Suppressor macrophage treated with lipopolysaccharide for 1 hour (primary cell): ENCODE results near the gene MYH7.

Source experiments
- DNase-seq, 3 donors: peaks; one replicate each; pipeline ENCODE4 v3.0.0-alpha.2; 2020 to 2022

Gene MYH7

DNA sequence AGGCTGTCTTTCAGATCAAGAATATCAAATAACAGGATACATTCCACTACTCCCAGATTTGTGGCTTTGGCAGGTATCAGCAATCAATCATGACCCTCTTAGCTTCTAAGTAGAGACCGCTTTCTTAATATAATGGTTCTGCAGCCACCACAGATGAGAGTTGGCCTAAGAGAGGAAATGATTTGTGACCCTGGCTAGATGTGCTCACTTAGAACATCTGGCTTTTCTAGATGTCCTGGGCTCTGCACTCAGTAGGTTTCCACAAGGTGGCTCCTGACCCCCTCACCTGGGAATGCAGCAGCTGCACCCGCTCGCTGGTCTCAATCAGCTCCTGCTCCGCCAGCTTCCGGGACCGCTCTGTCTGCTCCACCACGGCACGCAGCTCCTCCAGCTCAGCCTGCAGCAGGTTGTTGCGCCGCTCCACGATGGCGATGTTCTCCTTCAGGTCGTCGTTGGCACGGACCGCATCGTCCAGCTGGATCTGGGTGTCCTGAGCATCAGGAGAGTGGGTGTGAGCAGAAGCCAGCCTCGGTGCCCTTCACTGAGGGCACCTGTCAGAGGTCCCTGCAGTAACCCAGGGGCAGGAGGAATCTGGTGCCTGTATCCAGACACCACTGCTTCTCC lies 49.7 kb downstream of the MYH7 start:
- DNase-seq: no peak

- no peak for DNase-seq
Measured at GRCh38 chr14:23385244-23385641, 50.2 kb downstream of the MYH7 start.

- DNase-seq: no peak
Measured at GRCh38 chr14:23384364-23385080, 50.9 kb downstream of the MYH7 start.

- DNase-seq: no peak
Measured at GRCh38 chr14:23382731-23383440, 52.6 kb downstream of the MYH7 start.

DNA sequence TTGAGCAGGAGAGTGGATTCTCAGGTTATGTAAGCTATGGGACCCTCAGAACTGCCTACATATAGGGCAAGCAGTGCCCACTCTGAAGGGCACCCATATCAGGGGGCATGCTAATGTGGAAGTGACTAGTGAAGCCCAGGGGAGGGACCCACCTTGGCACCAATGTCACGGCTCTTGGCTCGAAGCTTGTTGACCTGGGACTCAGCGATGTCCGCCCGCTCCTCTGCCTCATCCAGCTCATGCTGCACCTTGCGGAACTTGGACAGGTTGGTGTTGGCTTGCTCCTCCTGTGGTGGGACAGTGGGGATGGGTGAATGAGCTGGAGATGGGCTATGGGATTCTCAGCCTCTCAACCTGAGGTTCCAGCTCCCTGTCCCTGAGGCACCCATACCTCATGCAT lies 53.2 kb downstream of the MYH7 start:
- no peak for DNase-seq

DNA sequence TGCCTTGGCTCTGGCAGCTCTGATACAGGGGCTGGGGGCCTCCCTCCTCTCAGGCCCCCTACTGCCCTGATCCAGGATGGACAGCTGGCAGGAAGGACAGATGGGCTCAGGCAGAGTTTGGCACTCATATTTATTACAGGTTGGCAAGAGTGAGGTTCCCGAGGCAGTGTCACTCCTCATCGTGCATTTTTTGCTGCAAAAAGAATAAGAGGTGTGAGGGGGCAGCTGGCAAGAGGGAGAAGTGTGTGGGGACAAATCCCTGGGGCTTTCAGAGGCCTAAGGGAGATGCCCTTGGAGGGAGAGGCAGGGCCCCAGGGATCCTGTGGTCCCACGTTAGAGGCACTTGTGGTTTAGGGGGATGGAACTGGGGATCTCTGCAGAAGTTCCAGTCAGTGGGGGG lies 53.6 kb downstream of the MYH7 start:
- no peak for DNase-seq

GRCh38 chr14:23380976-23381375 lies 54.5 kb downstream of the MYH7 start:
- no peak for DNase-seq

- DNase-seq: no peak
Measured at GRCh38 chr14:23380197-23380914, 55.1 kb downstream of the MYH7 start.

GRCh38 chr14:23379366-23380196 lies 55.9 kb downstream of the MYH7 start:
- DNase-seq: peak; percentile 53 to 79 (median 64)

- DNase-seq: no peak
Measured at GRCh38 chr14:23378612-23379220, 56.7 kb downstream of the MYH7 start.

GRCh38 chr14:23377573-23378563 lies 57.6 kb downstream of the MYH7 start:
- no peak for DNase-seq

GRCh38 chr14:23377198-23377550 lies 58.3 kb downstream of the MYH7 start:
- no peak for DNase-seq

DNA sequence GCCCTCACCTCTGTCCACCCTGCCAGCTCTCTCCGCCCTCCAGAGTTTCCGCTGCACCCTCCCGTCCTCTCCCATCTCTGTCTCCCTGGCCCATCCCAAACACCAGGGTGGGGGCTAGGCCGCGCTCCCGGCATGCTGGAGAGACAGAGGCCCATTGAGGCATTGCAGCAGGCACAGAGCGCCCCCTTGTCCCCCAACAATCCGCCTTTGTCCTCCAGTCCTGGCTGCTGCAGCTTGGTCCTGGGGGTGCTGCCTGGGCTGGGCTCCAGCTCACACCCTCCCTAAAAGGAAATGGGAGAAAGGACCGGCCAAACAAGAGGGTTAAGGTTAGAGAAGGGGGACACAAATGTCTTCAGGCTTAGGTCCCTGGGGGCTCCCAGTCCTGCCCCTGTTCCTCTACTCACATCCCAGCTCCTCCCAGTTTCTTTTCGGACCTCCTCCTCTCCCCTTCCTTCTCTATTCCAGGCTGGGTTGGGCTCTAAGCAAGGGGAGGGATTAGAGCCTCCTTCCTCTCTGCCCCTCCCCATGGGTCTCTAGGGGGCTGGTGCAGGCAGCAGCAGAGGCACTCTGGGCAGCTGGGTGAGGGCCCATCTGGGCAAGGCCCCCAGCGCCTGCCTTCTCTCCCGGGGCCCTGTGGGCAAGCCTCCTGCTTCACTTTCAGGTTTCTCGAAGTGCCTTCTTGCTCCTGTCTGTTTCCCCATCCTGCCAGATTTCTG lies 58.8 kb downstream of the MYH7 start, which contains the start of gene CMTM5:
CMTM5 (plus strand) TSS at position 565 of the 716 bp plus-strand sequence. CDS start 206 bp downstream, outside the sequence.
- no peak for DNase-seq

GRCh38 chr14:23375527-23376251 lies 59.8 kb downstream of the MYH7 start:
- DNase-seq: no peak

DNA sequence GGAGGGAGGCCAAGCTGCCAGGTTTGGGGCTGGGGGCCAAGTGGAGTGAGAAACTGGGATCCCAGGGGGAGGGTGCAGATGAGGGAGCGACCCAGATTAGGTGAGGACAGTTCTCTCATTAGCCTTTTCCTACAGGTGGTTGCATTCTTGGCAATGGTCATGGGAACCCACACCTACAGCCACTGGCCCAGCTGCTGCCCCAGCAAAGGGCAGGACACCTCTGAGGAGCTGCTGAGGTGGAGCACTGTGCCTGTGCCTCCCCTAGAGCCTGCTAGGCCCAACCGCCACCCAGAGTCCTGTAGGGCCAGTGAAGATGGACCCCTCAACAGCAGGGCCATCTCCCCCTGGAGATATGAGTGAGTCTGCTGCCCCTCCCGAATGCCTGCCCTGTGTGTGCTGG lies 62.4 kb downstream of the MYH7 start:
- no peak for DNase-seq

- no peak for DNase-seq
Measured at GRCh38 chr14:23372509-23372908, 63.0 kb downstream of the MYH7 start, which contains the start of gene IL25. Gene IL25 (plus strand): TSS chr14:23372809.

DNA sequence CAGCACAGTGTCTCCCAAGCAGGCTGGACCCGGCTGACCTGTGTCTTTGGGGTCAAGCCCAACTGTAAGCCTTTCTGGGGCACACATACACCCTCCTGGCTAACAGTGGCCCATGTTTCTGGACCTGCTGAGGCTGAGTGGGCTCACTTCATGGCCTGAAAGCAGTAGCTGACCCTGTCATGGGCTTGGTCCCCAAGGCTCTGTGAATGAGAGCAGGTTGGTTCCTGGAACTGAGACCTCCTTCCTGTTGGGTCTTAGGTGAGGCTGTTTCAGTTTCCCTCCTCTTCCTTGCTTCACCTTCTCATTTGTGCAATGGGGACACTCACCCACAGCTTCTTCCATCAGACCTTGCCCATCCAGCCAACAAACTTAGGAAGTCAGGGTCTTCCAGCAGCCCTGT lies 63.6 kb downstream of the MYH7 start:
- no peak for DNase-seq

GRCh38 chr14:23370221-23370620 lies 65.2 kb downstream of the MYH7 start:
- DNase-seq: no peak

DNA sequence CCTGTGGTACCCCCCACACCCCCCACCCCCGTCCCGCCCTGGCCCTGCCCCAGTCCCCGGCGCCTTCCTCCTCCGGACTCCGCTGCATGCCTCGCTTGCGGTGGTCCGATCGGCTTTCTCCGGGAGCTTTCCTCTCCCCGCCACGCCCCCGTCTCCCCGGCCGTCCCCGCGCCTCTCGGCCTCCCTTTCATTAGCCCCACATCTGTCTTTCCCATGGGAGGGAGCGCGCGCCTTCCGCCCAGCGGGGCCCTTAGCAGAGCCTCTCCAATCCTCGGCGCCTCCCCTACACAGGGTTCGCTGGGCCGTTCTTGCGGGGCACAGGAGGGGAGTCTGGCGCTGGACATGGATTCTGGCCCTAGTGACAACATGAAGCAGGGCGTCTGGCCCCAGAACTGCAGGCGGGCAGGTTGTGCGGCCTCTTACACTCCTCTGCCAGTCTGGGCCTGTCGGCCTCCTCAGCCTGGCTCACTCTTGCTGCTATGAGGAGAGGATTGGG lies 69.0 kb downstream of the MYH7 start:
- no peak for DNase-seq
